DMS153 treated with DMSO at 0.1 percent for 48 hours (cell line): ENCODE results near the gene ZPR1.
"Not testable (repeated sequence)": the region's sequence is repeated elsewhere in the genome, so short reads cannot be mapped to it uniquely, and the experiment has no call there.

ENCODE experiments used
- DNase-seq: peaks from one replicate; lab custom pipeline; 2025; ENCODE audit not compliant: unreplicated experiment; lab: John Stamatoyannopoulos, UW

ZPR1 gene

GRCh38 chr11:116823031-116823843 lies 35.4 kb upstream of the ZPR1 start, which contains the start of gene APOA4:
Gene APOA4, minus strand, starts transcription at chr11:116823304. Its CDS starts 113 bp downstream, at chr11:116823191.
- DNase-seq = no peak

GRCh38 chr11:116822575-116822974 lies 34.8 kb upstream of the ZPR1 start:
- DNase-seq = no peak

GRCh38 chr11:116821050-116821918 lies 33.5 kb upstream of the ZPR1 start:
- no peak for DNase-seq

GRCh38 chr11:116819049-116819448 lies 31.2 kb upstream of the ZPR1 start:
- no peak for DNase-seq

GRCh38 chr11:116814502-116814901 lies 26.7 kb upstream of the ZPR1 start:
- no peak for DNase-seq

- no peak for DNase-seq
These were observed 26.1 kb upstream of the ZPR1 start for GRCh38 chr11:116813781-116814471.

- no peak for DNase-seq
These were observed 25.3 kb upstream of the ZPR1 start for GRCh38 chr11:116813170-116813569.

GRCh38 chr11:116812109-116812508 lies 24.3 kb upstream of the ZPR1 start:
- DNase-seq = no peak

GRCh38 chr11:116811194-116811593 lies 23.4 kb upstream of the ZPR1 start:
- DNase-seq = no peak

- no peak for DNase-seq
These were observed 20.7 kb upstream of the ZPR1 start for GRCh38 chr11:116808262-116809175.

GRCh38 chr11:116807601-116808261 lies 19.9 kb upstream of the ZPR1 start:
- DNase-seq = no peak

GRCh38 chr11:116804001-116804400 lies 16.2 kb upstream of the ZPR1 start:
- DNase-seq = no peak

- not testable (repeated sequence) for DNase-seq
These were observed 13.8 kb upstream of the ZPR1 start for GRCh38 chr11:116801662-116802061.

- no peak for DNase-seq
These were observed 12.8 kb upstream of the ZPR1 start for GRCh38 chr11:116800610-116801009.

- no peak for DNase-seq
These were observed 10.5 kb upstream of the ZPR1 start for GRCh38 chr11:116798368-116798767.

- DNase-seq = no peak
These were observed 10.0 kb upstream of the ZPR1 start for GRCh38 chr11:116797816-116798215.

- no peak for DNase-seq
These were observed 8.7 kb upstream of the ZPR1 start for GRCh38 chr11:116796548-116796947.

GRCh38 chr11:116794851-116795250 lies 7.0 kb upstream of the ZPR1 start:
- no peak for DNase-seq

- DNase-seq = no peak
These were observed 5.9 kb upstream of the ZPR1 start for GRCh38 chr11:116793772-116794097.
